Breast epithelium (tissue), 3 donors: ENCODE data around the gene ZBTB24.

Source experiments
- POLR2A ChIP-seq: fragments of 450-650 bp; IDR thresholded peaks from one replicate; pipeline ENCODE4 v1.6.1; 2016; ENCODE audit warnings: antibody characterized with exemption, mild to moderate bottlenecking, moderate library complexity
- TF ChIP-seq, protein P1 (sequence below), 3 donors: fragments of 450-650 bp; IDR thresholded peaks; one replicate each; pipeline ENCODE4 v1.5.1; 2016 to 2017; ENCODE audit warnings: antibody characterized with exemption in 3 of 3, mild to moderate bottlenecking in 3 of 3, moderate library complexity in 3 of 3

DNA sequence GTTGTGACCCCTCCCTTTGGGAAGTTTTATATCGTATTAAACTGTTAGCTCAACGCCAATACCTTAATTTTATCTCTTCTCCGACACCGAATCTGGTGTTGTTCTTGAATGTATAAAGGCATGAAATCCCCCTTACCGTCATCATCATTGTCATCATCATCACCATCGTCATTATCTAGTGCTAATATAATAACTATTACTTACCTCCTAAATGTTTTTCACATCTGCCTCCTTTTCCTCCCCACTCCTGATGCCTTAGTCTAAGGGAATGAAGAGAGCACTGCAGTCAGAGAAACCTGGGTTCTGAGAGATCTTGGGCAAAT, 677 bp upstream of the ZBTB24 start:
- TF ChIP-seq, protein P1, sequence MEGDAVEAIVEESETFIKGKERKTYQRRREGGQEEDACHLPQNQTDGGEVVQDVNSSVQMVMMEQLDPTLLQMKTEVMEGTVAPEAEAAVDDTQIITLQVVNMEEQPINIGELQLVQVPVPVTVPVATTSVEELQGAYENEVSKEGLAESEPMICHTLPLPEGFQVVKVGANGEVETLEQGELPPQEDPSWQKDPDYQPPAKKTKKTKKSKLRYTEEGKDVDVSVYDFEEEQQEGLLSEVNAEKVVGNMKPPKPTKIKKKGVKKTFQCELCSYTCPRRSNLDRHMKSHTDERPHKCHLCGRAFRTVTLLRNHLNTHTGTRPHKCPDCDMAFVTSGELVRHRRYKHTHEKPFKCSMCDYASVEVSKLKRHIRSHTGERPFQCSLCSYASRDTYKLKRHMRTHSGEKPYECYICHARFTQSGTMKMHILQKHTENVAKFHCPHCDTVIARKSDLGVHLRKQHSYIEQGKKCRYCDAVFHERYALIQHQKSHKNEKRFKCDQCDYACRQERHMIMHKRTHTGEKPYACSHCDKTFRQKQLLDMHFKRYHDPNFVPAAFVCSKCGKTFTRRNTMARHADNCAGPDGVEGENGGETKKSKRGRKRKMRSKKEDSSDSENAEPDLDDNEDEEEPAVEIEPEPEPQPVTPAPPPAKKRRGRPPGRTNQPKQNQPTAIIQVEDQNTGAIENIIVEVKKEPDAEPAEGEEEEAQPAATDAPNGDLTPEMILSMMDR (IDR thresholded peaks at IDR 0.05) = no peak
- no peak for TF ChIP-seq POLR2A
